Keratinocyte (primary cell): Measurements from ENCODE around the gene C1QTNF9B. TPM values are rescaled to one million over a fixed set of nuclear protein-coding genes. Genes with fewer than 3 reads are reported as not detected.
A peak's percentile ranks its signal among the peaks of the same experiment; 100 is the strongest.

ENCODE experiments used
- DNase-seq: peaks from one replicate; pipeline ENCODE4 v3.0.0-alpha.2; 2011; ENCODE audit warnings: low read depth, missing footprints, low spot score
- FAIRE-seq: peaks from 2 replicates; lab custom pipeline; 2011; peaks lifted over from hg19 to GRCh38; lab: Jason Lieb, UNC
- H2AFZ ChIP-seq: 2 replicates; pipeline ENCODE4 v1.6.0; 2012; ENCODE audit warnings: low read length, control low read depth, inconsistent platforms; ENCODE audit not compliant: control insufficient read depth
- H3K27ac ChIP-seq: 2 replicates; pipeline ENCODE4 v1.5.1; 2011; ENCODE audit warnings: low read length; ENCODE audit not compliant: control insufficient read depth, insufficient read depth
- H3K27me3 ChIP-seq: 3 replicates; pipeline ENCODE4 v1.6.0; 2011; ENCODE audit warnings: low read length; ENCODE audit not compliant: control insufficient read depth, insufficient read depth; ENCODE audit errors: extremely low read depth
- H3K36me3 ChIP-seq, 2 experiments: 2 replicates in 1 of 2; 3 replicates in 1 of 2; pipeline ENCODE4 v1.5.1; 2011; ENCODE audit warnings: low read length in 2 of 2, mild to moderate bottlenecking in 1 of 2; ENCODE audit not compliant: control insufficient read depth in 2 of 2, insufficient read depth in 2 of 2; ENCODE audit errors: extremely low read depth in 1 of 2
- H3K4me1 ChIP-seq: 3 replicates; pipeline ENCODE4 v1.5.1; 2011; ENCODE audit warnings: low read length; ENCODE audit not compliant: control insufficient read depth, insufficient read depth; ENCODE audit errors: extremely low read depth
- H3K4me2 ChIP-seq: 3 replicates; pipeline ENCODE4 v1.6.0; 2011; ENCODE audit warnings: low read depth, low read length; ENCODE audit not compliant: control insufficient read depth, insufficient read depth; ENCODE audit errors: extremely low read depth
- H3K4me3 ChIP-seq, 3 experiments: fragments of 200-600 bp in 1 of 3; sonication (generic) in 1 of 3; 2 replicates in 2 of 3; 3 replicates in 1 of 3; pipeline ENCODE4 v1.5.1; 2011 to 2016; ENCODE audit warnings: low read length in 3 of 3, mild to moderate bottlenecking in 3 of 3, control low read depth in 2 of 3, inconsistent platforms in 1 of 3, low read depth in 1 of 3, mixed read lengths in 1 of 3, mixed run types in 1 of 3, moderate library complexity in 1 of 3; ENCODE audit not compliant: control insufficient read depth in 2 of 3, insufficient read depth in 2 of 3; ENCODE audit errors: extremely low read depth in 1 of 3
- H3K79me2 ChIP-seq: 2 replicates; pipeline ENCODE4 v1.6.0; 2012; ENCODE audit warnings: low read length; ENCODE audit not compliant: control insufficient read depth, insufficient read depth
- H3K9ac ChIP-seq: 3 replicates; pipeline ENCODE4 v1.6.0; 2011; ENCODE audit warnings: low read length; ENCODE audit not compliant: control insufficient read depth, insufficient read depth; ENCODE audit errors: extremely low read depth
- H3K9me1 ChIP-seq: 3 replicates; pipeline ENCODE4 v1.6.0; 2011; ENCODE audit warnings: low read length; ENCODE audit not compliant: control insufficient read depth, insufficient read depth; ENCODE audit errors: extremely low read depth
- H3K9me3 ChIP-seq: 2 replicates; pipeline ENCODE4 v1.5.1; 2012; ENCODE audit warnings: low read depth, low read length; ENCODE audit not compliant: control insufficient read depth
- H4K20me1 ChIP-seq: 3 replicates; pipeline ENCODE4 v1.6.0; 2011; ENCODE audit warnings: low read length; ENCODE audit not compliant: control insufficient read depth, insufficient read depth; ENCODE audit errors: extremely low read depth
- CTCF ChIP-seq, 3 experiments: IDR thresholded peaks in 1 of 3; conservative IDR thresholded peaks in 1 of 3; optimal IDR thresholded peaks in 1 of 3; 2 replicates in 2 of 3; 3 replicates in 1 of 3; pipeline versions ENCODE3 to v1.5.1; 2011; ENCODE audit warnings: low read length in 3 of 3, mild to moderate bottlenecking in 3 of 3, moderate library complexity in 2 of 3, control low read depth in 1 of 3, inconsistent platforms in 1 of 3; ENCODE audit not compliant: insufficient read depth in 2 of 3; ENCODE audit errors: extremely low read depth in 1 of 3
- EZH2 ChIP-seq: IDR thresholded peaks from one replicate; pipeline ENCODE4 v1.6.1; 2012; ENCODE audit warnings: inconsistent platforms, mild to moderate bottlenecking, low read length, moderate library complexity
- dilution Hi-C: fragments of 300-500 bp; cut with MboI; formaldehyde crosslinking; loops from one replicate; pipeline ENCODE4 v1.7.0; 2020; ENCODE audit warnings: low sequenced_read_pairs; ENCODE audit not compliant: extremely low pct_ligation_motif_present
- polyA plus RNA-seq, 5 experiments: library from polyadenylated mRNA; depleted of rRNA in 3 of 5; stranded (reverse) in 3 of 5; stranded (forward) in 1 of 5; unstranded in 1 of 5; fragments of >200 nt; gene quantifications; 1 replicate in 1 of 5; 2 replicates in 3 of 5; 3 replicates in 1 of 5; pipeline versions ENCODE4 v1.2.1 to v1.2.3, GENCODE V29; 2011 to 2012; ENCODE audit warnings: missing spikeins in 2 of 5, low read depth in 1 of 5, low replicate concordance in 1 of 5

Gene C1QTNF9B
- polyA plus RNA-seq, 1 donor (not counting 4 experiments of a cell fraction or from before 2014, with no cell fraction given): not detected

GRCh38 chr13:23871616-23872220, 25.6 kb downstream of the C1QTNF9B start:
- H3K9ac ChIP-seq: no peak overlapping the region
- peaks cover 0 to 13% of the 10 kb centered on the region in 2 experiments for H3K36me3 ChIP-seq
- dilution Hi-C loops: no loop called here
- TF ChIP-seq CTCF (optimal IDR thresholded peaks at IDR 0.05 in 1 of 3, IDR thresholded peaks at IDR 0.05 in 1 of 3, conservative IDR thresholded peaks at IDR 0.05 in 1 of 3; ENCODE audit: extremely low read depth in 1 of 3, insufficient read depth in 2 of 3, low read length in 3 of 3) (peak in 1 of 3 experiments; percentile 16), EZH2 (no peak)
- FAIRE-seq (no peak), DNase-seq (no peak)
- no peak overlapping the region for H2AFZ ChIP-seq
- no peaks in the 10 kb centered on the region for H4K20me1 ChIP-seq
- no peaks in the 10 kb centered on the region for H3K9me3 ChIP-seq
- no peaks in the 10 kb centered on the region for H3K79me2 ChIP-seq
- H3K4me3 ChIP-seq: no peak overlapping the region
- H3K27me3 ChIP-seq: no peaks in the 10 kb centered on the region
- peaks cover 29% of the 10 kb centered on the region for H3K4me1 ChIP-seq
- H3K9me1 ChIP-seq: no peaks in the 10 kb centered on the region
- no peak overlapping the region for H3K4me2 ChIP-seq
- H3K27ac ChIP-seq: no peak overlapping the region

DNA sequence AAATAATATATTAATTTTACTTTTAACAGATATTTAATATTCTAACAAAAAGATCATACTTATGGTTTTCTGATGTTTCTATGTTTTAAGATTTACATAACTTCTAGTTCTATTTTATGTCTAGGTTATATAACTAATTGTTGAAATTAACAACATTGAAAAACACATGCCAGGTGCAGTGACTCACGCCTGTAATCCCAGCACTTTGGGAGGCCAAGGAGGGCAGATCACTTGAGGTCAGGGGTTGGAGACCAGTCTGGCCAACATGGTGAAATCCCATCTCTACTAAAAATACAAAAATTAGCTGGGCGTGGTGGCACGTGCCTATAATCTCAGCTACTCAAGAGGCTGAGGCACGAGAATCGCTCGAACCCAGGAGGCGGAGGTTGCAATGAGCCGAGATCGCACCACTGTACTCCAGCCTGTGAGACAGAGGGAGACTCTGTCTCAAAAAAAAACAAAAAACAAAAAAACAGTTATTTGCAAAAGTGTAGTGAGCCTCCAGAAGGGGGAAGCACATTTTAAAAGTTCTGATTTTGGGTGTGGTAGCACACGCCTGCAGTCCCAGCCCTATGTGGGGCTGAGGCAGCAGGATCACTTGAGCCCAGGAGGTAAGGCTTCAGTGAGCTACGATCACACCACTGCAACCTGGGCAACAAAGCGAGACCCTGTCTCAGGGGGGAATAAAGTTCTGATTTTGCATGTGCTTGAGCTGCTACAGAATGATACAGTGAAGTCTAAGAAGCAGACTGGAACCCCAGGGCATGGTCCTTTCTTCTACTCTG, 26.8 kb downstream of the C1QTNF9B start:
- peak overlapping the region; percentile 35 for H3K4me2 ChIP-seq
- H4K20me1 ChIP-seq: no peaks in the 10 kb centered on the region
- H3K4me1 ChIP-seq: peaks cover 35% of the 10 kb centered on the region
- H3K9ac ChIP-seq: no peak overlapping the region
- H3K79me2 ChIP-seq: no peaks in the 10 kb centered on the region
- peak overlapping the region; percentile 18 for H2AFZ ChIP-seq
- FAIRE-seq (no peak), DNase-seq (no peak)
- no peaks in the 10 kb centered on the region for H3K9me3 ChIP-seq
- H3K9me1 ChIP-seq: no peaks in the 10 kb centered on the region
- H3K27ac ChIP-seq: peak overlapping the region; percentile 24
- H3K36me3 ChIP-seq: peaks cover 0 to 15% of the 10 kb centered on the region in 2 experiments
- no peak overlapping the region for H3K4me3 ChIP-seq
- no peak for TF ChIP-seq CTCF (optimal IDR thresholded peaks at IDR 0.05 in 1 of 3, IDR thresholded peaks at IDR 0.05 in 1 of 3, conservative IDR thresholded peaks at IDR 0.05 in 1 of 3; ENCODE audit: extremely low read depth in 1 of 3, insufficient read depth in 2 of 3, low read length in 3 of 3)
- no peak for TF ChIP-seq EZH2
- dilution Hi-C loops: no loop called here
- no peaks in the 10 kb centered on the region for H3K27me3 ChIP-seq
